Measurements from ENCODE around the gene KIF5B. TPM values are rescaled to one million over a fixed set of nuclear protein-coding genes. Genes with fewer than 3 reads are reported as not detected.
"Not testable (repeated sequence)": the region's sequence is repeated elsewhere in the genome, so short reads cannot be mapped to it uniquely, and the experiment has no call there.

The KIF5B gene
- total and polyA plus RNA-seq, 2 of the 8 experiments (the other 6 are each of a cell fraction or from before 2014, with no cell fraction given) = 9.8 to 68.4 TPM

DNA sequence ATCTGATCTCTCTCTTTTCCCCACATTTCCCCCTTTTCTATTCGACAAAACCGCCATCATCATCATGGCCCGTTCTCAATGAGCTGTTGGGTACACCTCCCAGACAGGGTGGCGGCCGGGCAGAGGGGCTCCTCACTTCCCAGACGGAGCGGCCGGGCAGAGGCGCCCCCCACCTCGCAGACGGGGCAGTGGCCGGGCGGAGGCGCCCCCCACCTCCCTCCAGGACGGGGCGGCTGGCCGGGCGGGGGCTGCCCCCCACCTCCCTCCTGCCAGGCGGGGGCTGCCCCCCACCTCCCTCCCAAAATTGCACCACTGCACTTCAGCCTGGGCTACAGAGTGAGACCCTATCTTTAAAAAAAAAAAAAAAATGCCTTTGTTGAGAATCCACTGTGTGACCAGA, 77.2 kb downstream of the KIF5B start:
- H2BK12ac ChIP-seq (ENCODE audit: low read depth, low read length); H2BK120ac ChIP-seq (replicated peaks; ENCODE audit: low read depth, low read length); H3K4me1 ChIP-seq (replicated peaks in 1 of 4; ENCODE audit: control insufficient read depth in 3 of 4, insufficient read depth in 4 of 4, low read length in 3 of 4); DNase-seq (ENCODE audit: low read depth in 1 of 2, low spot score in 2 of 2); POLR2A ChIA-PET (ENCODE audit: partially characterized antibody); H3K27ac ChIP-seq (ENCODE audit: low read depth, low read length); H3K4me3 ChIP-seq (ENCODE audit: extremely low read depth in 1 of 4, insufficient read depth in 2 of 4, low read depth in 3 of 4, low read length in 4 of 4); H3K14ac ChIP-seq (ENCODE audit: insufficient read length); H3K4ac ChIP-seq (replicated peaks; ENCODE audit: insufficient read length, low read depth, low read length); H2BK15ac ChIP-seq (ENCODE audit: low read length); H2AFZ ChIP-seq (ENCODE audit: low read length); H3K18ac ChIP-seq (ENCODE audit: extremely low read depth, low read length); H3K9ac ChIP-seq (replicated peaks in 1 of 4; ENCODE audit: extremely low read depth in 1 of 4, low read depth in 3 of 4, low read length in 3 of 4); H4K20me1 ChIP-seq (replicated peaks in 1 of 2; ENCODE audit: control insufficient read depth in 1 of 2, insufficient read depth in 2 of 2, low read length in 2 of 2); H3K79me2 ChIP-seq (ENCODE audit: control insufficient read depth in 1 of 2, insufficient read depth in 2 of 2, low read length in 2 of 2); H2AK5ac ChIP-seq (ENCODE audit: low read depth, low read length); H3K23me2 ChIP-seq (ENCODE audit: low read depth, low read length); H4K8ac ChIP-seq (ENCODE audit: extremely low read depth, insufficient read depth, low read length); H2BK5ac ChIP-seq (ENCODE audit: low read depth, low read length); CTCF ChIA-PET (ENCODE audit: partially characterized antibody); H3K4me2 ChIP-seq (ENCODE audit: insufficient read depth in 1 of 2, low read depth in 2 of 2, low read length in 2 of 2); H2BK20ac ChIP-seq (ENCODE audit: low read length); H3K56ac ChIP-seq (replicated peaks; ENCODE audit: insufficient read length, low read depth, low read length); FAIRE-seq; H4K91ac ChIP-seq (replicated peaks; ENCODE audit: insufficient read length, low read length); H3K36me3 ChIP-seq (ENCODE audit: control insufficient read depth in 2 of 4, insufficient read depth in 4 of 4, low read length in 3 of 4); H3K23ac ChIP-seq (ENCODE audit: insufficient read length); H3K27me3 ChIP-seq (replicated peaks in 1 of 4; ENCODE audit: control insufficient read depth in 3 of 4, extremely low read depth in 1 of 4, insufficient read depth in 3 of 4, low read length in 3 of 4); H3K79me1 ChIP-seq (ENCODE audit: low read depth, low read length); H3K9me3 ChIP-seq (ENCODE audit: insufficient read depth in 2 of 2, low read depth in 1 of 2, low read length in 1 of 2); H4K5ac ChIP-seq (ENCODE audit: insufficient read length, low read depth, low read length): not testable (repeated sequence)
- no CpG with 5 or more reads among the region's 19 CpGs for WGBS, 2 experiments (ENCODE audit: extremely low coverage in 1 of 2, insufficient coverage in 1 of 2, insufficient read length in 1 of 2, insufficient replicate concordance in 2 of 2, low coverage in 1 of 2, low lambda C conversion rate in 2 of 2, missing lambda C conversion rate in 1 of 2)
